GM18520 (cell line): ENCODE data around the gene RERGL.
"Not testable (repeated sequence)": the region's sequence is repeated elsewhere in the genome, so short reads cannot be mapped to it uniquely, and the experiment has no call there.

Experiments
- ATAC-seq: cut with Tn5 transposase; IDR thresholded peaks from one replicate; pipeline ENCODE4 v1.9.1; 2021; ENCODE audit not compliant: unreplicated experiment

RERGL gene

GRCh38 chr12:18090093-18090492 is at the start of gene RERGL:
Gene RERGL (minus strand): TSS chr12:18090193. CDS start chr12:18090140, 53 bp downstream.
- no peak for ATAC-seq

GRCh38 chr12:18139254-18139653 is 49.3 kb upstream of the RERGL start:
- no peak for ATAC-seq

GRCh38 chr12:18135509-18135908 is 45.5 kb upstream of the RERGL start:
- no peak for ATAC-seq

GRCh38 chr12:18135086-18135485 is 45.1 kb upstream of the RERGL start:
- ATAC-seq, result no peak

- ATAC-seq, result no peak
These were observed 40.9 kb upstream of the RERGL start for GRCh38 chr12:18130851-18131250.

- no peak for ATAC-seq
These were observed 33.7 kb upstream of the RERGL start for GRCh38 chr12:18123707-18124106.

GRCh38 chr12:18120899-18121298 is 30.9 kb upstream of the RERGL start:
- ATAC-seq, result no peak

- ATAC-seq, result no peak
These were observed 18.6 kb upstream of the RERGL start for GRCh38 chr12:18108611-18109010.

GRCh38 chr12:18103624-18104023 is 13.6 kb upstream of the RERGL start:
- no peak for ATAC-seq

- no peak for ATAC-seq
These were observed 11.1 kb upstream of the RERGL start for GRCh38 chr12:18101043-18101442.

GRCh38 chr12:18084080-18084479 is 5.9 kb downstream of the RERGL start:
- ATAC-seq, result no peak

GRCh38 chr12:18079541-18080246 is 10.3 kb downstream of the RERGL start:
- no peak for ATAC-seq

GRCh38 chr12:18074001-18074400 is 16.0 kb downstream of the RERGL start:
- ATAC-seq, result no peak

GRCh38 chr12:18072723-18073122 is 17.3 kb downstream of the RERGL start:
- no peak for ATAC-seq

- ATAC-seq, result no peak
These were observed 18.7 kb downstream of the RERGL start for GRCh38 chr12:18071336-18071735.

GRCh38 chr12:18068355-18068754 is 21.6 kb downstream of the RERGL start:
- ATAC-seq, result no peak

GRCh38 chr12:18066666-18067065 is 23.3 kb downstream of the RERGL start:
- ATAC-seq, result no peak

- ATAC-seq, result not testable (repeated sequence)
These were observed 27.1 kb downstream of the RERGL start for GRCh38 chr12:18062867-18063266.

- ATAC-seq, result no peak
These were observed 32.9 kb downstream of the RERGL start for GRCh38 chr12:18057051-18057450.

GRCh38 chr12:18054925-18055619 is 34.9 kb downstream of the RERGL start:
- no peak for ATAC-seq

- no peak for ATAC-seq
These were observed 44.5 kb downstream of the RERGL start for GRCh38 chr12:18045446-18045992.

- ATAC-seq, result not testable (repeated sequence)
These were observed 49.8 kb downstream of the RERGL start for GRCh38 chr12:18040060-18040742.
